Gastroesophageal sphincter (tissue), 3 donors: ENCODE data around the gene IQSEC1.

Experiments used
- EP300 ChIP-seq: sonication (generic); formaldehyde crosslinking; IDR thresholded peaks from one replicate; pipeline ENCODE4 v1.6.1; 2017; ENCODE audit warnings: antibody characterized with exemption, mild to moderate bottlenecking
- POLR2A ChIP-seq, 2 donors: fragments of 450-650 bp; IDR thresholded peaks; one replicate each; pipeline ENCODE4 v1.6.1; 2017; ENCODE audit warnings: antibody characterized with exemption in 2 of 2, mild to moderate bottlenecking in 2 of 2, moderate library complexity in 1 of 2
- POLR2AphosphoS5 ChIP-seq: sonication (generic); formaldehyde crosslinking; IDR thresholded peaks from one replicate; pipeline ENCODE4 v1.6.1; 2017; ENCODE audit warnings: antibody characterized with exemption
- TF ChIP-seq, protein P1 (sequence below), 4 experiments: fragments of 200-600 bp in 2 of 4; fragments of 450-650 bp in 2 of 4; sonication (generic) in 1 of 4; IDR thresholded peaks; one replicate each; pipeline ENCODE4 v1.5.1; 2017 to 2019; ENCODE audit warnings: antibody characterized with exemption in 4 of 4, mild to moderate bottlenecking in 2 of 4, moderate library complexity in 2 of 4

DNA sequence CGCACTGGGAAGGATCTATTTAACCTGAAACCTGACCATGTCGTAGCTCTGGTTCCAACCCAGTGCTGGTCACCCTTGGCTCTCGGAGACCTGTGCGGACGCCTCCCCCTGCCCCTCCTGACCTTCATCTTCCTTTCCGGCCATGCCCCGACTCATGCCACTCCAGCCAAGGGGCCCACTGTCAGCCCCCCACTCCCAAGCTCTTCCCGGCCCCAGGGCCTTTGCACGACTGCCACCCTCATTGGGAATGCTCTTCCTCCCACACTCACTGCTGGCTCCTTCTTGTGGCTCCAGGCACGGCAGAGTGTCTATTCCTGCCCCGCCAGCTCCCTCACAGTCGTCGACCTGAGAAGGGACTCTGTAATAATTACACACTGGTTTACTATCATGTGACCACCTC lies 9.4 kb upstream of the IQSEC1 start:
- TF ChIP-seq, protein P1, sequence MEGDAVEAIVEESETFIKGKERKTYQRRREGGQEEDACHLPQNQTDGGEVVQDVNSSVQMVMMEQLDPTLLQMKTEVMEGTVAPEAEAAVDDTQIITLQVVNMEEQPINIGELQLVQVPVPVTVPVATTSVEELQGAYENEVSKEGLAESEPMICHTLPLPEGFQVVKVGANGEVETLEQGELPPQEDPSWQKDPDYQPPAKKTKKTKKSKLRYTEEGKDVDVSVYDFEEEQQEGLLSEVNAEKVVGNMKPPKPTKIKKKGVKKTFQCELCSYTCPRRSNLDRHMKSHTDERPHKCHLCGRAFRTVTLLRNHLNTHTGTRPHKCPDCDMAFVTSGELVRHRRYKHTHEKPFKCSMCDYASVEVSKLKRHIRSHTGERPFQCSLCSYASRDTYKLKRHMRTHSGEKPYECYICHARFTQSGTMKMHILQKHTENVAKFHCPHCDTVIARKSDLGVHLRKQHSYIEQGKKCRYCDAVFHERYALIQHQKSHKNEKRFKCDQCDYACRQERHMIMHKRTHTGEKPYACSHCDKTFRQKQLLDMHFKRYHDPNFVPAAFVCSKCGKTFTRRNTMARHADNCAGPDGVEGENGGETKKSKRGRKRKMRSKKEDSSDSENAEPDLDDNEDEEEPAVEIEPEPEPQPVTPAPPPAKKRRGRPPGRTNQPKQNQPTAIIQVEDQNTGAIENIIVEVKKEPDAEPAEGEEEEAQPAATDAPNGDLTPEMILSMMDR (IDR thresholded peaks at IDR 0.05): no peak
- TF ChIP-seq POLR2A (IDR thresholded peaks at IDR 0.05) (no peak), POLR2AphosphoS5 (no peak), EP300 (no peak)
